Stimulated activated CD8-positive, alpha-beta memory T cell treated with anti-CD3 and anti-CD28 coated beads, Interleukin-4, amount 100 ng/mL, for 24 hours (primary cell): ENCODE data around the gene LSAMP.

Source experiments
- DNase-seq: peaks from one replicate; pipeline ENCODE4 v3.0.0-alpha.2; 2020; ENCODE audit warnings: low read depth

The LSAMP gene

DNA sequence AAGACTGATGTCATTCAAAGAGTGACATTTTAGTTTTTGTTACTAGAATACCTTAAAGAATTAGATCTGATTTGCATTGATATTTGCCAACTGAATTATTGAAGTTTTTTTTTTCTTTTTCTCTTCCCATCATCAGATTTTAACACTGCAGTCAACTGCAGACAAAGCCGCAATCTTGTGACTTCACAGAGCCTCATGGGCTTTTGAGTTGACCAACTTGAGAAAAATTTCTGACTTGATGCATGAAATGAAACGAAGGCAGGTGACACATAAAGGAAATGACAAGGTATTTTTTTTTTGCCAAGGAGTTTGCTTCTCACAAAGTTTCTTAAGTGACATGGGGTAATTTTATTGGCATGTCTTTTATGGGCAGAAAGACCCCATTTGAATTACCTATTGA is 438.3 kb downstream of the LSAMP start:
- no peak for DNase-seq

DNA sequence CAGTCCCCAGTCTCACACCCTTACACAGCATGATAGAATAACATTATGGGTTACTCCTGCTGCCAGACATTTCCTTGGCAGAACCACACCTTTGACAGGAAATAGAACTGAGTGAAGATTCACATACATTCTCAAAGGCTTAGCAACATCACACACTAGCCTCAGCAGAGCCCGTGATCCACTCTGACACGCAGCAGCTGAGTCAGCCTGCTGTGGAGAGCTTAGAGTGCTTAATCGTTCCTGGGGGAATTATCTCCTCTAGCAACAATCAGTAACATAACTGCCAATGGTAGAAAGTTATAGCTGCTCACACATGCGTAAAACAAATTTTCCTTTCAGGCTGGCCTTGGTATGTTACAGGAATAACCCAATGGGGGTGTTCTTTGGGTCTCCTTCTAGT is 439.9 kb downstream of the LSAMP start:
- DNase-seq, result no peak

DNA sequence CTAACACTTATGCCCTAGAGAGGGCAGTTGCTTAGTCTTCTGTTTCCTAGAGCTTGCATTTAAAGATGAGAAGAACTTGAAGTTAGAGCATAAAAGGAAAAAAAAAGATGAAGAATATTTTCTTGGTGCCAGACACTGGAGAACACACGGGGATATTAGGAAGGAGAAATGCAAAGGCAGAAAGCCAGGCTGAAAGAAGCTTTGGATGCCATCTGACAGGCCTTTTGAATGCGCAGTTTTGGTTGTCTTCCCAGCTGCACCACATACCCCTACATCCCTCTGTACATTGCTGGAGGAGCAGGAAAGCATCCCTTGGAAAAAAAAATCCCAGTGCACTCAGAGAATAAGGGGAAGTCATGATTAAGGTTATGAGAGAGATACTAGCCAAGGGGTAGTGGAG is 443.1 kb downstream of the LSAMP start:
- no peak for DNase-seq

DNA sequence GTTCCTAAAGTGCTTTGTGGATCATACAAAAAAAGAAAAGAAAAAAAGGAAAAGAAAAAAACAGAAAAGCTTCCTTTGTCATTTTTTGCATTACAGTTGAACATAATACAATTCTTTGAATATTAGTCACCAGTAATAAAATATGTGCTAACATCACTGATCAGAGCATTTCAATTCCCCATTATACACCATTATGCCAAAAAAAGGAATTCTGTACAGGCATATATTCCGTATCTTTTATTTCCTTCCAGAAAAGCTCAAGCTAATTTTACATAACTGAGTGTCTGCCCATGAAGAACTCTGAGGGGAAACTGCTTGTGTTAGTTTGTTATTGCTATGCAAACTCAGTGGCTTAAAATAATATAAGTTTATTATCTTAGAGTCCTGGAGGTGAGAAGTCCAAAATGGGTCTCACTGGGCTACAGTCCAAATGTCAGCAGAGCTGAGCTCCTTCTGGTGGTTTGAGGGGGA is 444.1 kb downstream of the LSAMP start:
- DNase-seq, result no peak

DNA sequence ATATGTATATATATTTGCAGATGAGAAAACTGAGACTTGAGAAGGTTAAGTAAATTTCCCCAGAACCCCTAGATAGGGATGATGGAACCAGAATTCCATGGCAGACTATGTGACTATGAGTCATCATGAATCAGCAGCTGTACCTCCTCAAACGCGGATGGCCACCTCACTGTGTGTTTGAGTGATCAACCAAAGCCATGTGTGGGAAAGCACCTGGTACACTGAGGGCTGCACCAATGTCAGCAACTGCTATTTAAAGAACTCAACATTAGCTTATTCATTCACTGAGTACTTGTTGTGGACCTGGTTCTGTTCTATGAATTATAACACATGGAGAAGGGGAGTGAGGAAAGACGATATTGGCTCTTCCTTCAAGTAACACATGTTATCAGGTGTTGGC is 445.0 kb downstream of the LSAMP start:
- DNase-seq, result no peak

DNA sequence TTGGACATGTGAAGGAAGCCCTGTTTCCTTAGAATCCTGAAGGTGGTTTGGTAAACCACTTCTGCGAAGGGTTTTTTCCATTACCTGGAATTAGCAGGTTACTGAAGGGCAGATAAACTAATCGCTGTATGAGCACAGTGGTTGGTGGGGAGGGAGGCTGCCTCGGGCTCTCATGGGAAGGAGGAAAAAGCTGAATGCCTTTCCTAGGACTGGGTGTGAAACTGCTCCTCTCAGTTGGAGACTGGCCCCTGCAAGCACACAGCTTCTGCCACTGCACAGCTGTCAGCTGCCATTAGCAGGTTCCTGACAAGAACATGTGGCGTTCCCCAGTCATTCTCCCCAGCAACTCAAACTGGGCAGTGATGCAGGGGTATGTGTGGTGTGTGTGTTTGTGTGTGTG is 445.7 kb downstream of the LSAMP start:
- DNase-seq, result no peak

DNA sequence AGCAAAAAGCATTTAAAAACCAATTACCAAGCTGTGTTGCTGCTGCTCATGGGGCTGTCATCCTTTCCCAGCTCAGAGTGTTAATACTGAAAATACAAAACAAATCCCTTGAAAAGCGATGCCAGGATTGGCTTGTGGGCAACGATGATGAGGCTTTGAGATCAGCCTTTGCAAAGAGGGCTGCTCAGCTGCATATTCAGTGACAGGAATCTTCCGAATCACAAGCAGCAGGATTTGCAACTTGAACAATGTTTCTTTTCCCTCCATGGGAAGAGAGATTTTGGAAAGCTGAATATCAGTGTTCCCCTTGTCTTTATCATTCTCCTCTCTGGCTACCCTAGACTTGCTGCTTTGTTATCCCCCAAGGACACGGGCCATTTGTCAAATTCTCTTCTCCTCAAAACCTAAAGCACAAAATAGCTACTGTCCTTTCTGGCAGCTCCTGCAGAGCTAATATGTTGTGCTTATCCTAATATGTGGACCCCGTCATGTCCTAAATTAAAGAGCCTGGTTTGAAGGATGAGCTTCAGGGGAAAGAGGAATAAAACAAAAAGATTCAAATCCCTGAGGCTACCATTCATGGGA is 446.2 kb downstream of the LSAMP start:
- no peak for DNase-seq

DNA sequence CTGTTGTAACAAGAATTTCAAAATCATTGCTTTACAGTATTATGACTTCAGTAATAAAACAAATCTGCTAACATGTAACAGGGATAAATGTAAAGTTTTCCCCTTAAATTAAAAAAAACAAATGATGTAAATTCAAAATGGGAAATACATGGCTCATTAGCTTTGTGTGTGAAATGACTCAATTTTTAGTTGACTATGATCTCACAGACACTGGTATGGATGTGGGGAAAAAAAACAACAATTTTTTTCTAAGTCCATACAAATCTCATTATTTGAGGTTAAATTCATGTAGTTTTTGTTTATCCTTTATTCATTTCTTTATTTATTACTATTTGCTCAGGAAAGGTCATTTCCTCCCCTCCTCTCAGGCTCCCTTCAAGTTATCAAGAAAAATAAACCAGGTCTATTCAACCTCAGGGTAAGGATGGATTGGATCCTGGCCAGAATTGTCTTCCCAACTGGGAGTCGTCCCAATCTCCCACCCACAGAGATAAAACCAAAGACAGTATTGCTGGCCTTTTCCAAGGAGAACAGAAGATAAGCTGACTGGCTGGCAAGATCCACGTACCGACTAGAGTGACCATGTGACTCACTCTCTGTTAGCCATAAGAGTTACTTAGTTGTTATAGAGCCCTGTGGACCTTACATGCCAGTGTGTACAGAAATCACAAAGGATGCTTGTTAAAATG is 448.7 kb downstream of the LSAMP start:
- DNase-seq, result no peak

DNA sequence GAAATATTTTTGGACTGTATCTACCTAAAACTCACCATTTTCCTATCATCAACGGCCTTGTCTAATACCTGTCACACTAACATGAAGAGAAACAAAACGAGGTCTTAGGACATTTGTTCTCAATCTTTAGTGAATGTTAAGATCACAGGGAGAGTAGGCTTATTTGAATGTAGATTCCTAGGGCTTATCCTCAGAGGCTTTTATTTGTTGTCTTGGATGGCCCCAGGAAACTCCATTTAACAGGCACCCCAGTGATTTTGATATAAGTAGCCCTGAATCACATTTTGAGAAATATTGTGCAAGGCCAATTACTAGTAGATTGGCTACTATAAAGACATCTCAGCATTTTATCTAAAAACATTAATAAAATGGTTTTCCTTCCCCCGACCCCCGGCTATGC is 454.6 kb downstream of the LSAMP start:
- DNase-seq, result no peak

DNA sequence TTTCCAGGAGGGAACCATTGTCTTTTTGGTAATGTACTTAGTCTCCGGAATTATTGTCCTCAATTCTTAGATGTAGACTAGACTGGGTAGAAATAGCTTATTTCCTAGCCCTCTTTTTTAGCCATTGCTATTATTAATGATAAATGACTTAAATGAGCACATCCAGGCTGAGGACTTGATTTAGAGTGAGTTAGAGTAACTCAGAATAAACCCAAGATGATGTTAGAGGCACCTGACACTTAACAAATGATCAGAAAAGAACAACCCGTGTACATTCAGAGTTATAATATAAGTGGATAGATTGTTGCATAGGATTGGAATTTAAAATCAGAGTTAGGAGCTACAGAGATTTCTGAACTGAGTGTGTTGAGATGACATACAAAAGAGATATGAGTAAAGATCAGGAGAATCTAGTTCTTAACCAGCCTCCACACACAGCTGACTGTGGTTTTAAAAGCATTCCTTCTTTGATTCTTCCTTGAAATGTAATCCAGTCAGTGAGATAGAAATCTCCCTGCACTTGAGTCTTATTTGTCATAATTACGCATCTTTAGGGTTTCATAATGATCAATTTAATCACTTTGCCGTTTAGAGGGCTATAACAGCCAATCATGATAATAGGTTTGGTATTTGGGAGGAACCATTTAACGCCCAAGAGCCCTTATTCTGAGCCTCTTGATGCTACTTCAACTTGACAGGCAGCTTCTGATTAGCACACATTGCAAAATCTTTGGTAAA is 455.4 kb downstream of the LSAMP start:
- no peak for DNase-seq

DNA sequence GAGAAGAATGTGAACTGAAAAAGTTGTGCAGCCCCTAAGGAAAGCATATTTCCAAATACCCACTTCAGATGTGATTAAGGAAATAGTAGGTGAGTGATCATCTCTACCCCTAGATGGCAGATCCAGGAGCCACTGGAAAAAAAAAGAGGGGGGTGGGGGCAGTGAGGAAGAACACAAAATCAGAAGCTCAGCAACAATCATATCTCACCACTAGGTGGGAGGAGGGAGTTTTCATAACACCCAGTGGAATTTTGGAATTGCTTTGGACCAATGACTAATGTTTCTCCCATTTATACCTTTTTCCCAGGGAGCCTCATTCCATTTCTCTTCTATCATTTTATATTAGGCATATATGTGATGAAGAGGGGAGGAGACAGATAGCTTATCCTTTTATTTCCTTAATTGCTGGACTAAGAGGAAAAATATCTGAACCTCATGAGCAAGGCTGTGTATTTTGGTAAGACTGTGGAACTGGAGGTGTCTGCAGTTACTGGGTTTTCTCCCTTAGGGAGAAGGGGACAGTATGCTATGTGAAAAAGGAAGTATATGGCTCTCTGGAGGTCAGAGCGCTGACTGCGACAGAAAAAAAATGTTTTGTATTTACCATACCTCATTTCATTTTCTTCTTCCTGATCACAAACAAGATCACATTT is 458.6 kb downstream of the LSAMP start:
- DNase-seq, result no peak

DNA sequence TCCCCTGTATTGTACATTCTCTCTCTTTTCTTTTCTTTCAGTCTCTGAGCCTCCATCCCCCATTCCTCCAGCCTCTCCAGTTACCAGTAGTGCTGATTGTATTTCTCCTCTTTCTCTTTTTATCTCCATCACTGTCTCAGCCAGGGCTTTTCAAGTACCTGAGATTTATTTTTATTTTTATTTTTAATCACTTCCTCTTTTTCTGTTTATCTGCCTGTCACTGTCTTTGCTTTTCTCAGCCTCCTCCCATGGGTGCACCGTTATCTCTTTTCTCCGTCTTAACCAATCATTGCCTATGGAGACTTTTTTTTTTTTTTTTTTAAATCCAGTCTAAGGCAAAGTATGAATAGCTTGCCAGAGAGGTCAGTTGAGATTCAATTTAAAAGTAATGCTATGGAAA is 462.7 kb downstream of the LSAMP start:
- DNase-seq, result no peak

DNA sequence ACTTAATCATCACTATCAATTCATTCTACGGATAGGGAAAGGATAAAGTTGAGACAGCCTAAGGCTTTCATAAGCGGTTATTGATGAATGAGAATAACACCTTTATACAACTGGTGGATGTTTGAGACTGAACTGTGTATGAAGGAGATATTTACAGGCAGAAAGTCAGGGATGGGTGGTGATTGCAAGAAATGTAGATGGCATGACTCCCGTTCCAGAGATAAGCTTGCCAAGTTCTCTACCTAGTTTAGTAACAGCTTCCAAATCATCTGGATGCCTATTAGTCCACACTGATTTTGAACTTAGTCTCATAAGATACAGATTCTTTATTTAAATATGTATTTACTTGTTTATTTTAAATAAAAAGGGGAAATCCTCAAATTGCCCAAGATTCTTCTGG is 463.2 kb downstream of the LSAMP start:
- no peak for DNase-seq

DNA sequence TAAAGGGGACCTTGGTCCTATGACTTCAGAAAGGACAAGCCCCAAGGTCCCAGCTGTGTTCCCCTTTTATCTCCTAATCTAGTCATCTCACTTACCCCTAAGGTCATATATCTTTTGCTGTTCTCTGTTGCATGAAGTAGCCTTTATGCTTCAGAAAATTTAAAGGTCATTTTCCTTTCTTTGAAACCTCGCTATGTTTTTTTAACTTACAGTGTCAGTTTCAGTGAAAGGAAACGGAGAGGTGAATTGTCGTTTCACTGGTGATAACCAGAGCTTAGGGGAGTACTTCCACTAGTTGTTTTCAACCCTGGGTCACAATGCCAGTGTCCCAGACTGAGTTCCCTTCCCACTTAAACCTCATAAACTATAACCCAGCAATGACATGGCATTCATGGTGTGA is 464.6 kb downstream of the LSAMP start:
- DNase-seq, result no peak

DNA sequence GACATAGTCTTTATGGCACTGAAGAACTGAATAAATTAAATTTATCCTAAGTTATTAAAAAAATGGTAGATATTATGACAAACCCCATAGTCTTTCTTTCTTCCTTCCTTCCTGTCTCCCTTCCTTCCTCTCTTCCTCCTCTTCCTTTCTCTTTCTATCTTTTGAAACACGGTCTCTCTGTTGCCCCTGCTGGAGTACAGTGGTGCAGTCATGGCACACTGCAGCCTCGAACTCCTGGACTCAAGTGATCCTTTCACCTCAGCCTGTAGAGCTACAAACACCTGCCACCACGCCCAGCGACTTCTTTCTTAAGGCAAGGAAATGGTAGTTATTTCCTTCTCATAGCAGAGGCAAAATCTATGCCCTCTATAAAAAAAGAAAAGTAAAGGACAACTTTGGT is 467.4 kb downstream of the LSAMP start:
- DNase-seq, result no peak

DNA sequence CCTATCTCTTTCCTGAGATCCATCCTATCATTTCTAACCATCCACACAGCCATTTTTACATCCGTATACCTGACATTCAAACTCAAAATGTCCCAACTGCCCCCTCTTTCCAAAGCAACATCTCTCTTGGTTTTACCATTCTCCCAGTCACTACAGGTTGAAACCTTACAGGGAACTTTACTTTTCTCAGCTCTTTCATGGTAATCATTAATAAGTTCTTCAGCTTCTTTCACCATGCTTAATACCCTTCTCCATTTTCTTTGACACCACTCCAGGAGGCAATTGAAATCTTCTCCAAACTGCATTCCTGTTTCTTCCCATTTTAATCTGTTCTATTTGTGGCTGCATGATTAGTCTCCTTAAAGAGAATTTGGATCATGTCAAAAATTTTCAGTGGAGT is 469.5 kb downstream of the LSAMP start:
- no peak for DNase-seq

DNA sequence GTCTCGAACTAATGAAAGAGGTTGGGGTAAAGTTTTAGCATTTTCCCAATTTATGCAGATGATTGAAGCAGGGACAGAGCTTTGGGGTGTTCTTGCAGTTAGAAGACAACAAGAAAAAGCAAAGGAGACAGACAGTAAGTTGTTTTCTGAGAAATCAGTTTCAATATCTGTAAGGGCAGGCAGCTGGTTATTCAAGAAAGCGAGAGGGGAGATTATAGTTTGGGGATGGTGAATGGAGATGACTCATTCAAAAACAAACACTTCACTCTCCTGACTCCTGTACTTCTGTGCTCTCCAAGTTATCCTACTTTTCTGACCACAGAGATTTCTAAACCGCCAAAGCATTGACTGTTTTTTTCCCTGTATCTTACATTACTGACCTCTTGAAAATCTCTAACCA is 469.9 kb downstream of the LSAMP start:
- no peak for DNase-seq

DNA sequence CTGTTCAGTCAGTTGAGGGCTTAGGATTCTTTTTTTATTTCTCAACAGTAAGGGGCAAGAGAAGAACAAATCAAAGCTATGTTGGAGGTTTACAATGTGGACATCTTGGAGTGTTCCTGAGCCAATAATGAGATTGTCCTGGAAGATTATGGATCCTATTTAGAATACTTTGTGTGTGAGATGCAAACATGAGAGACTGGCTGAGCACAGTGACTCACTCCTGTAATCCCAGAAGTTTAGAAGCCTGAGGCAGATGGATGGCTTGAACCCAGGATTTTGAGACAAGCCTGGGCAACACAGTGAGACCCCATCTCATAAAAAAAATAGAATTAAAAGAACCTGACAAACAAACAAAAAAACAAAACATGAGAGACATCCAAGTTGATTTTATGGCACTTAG is 470.3 kb downstream of the LSAMP start:
- no peak for DNase-seq

DNA sequence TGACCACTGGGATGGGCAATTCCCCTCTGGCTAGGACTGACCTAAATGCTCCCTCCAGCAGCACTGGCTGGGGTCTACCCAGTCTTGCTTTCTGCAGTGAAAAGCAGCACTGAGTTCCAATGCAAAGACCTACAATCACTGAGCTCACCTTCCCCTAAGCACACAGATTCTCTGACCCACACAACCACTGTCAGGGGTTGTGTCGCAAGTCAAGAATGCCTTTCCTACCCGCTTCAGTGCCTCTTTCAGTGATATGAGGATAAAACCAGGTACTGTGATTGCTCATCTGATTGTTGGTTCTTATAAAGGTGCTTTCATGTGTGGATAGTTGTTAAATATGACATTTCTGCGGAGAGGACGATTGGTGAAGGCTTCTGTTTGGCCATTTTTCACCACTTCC is 476.4 kb downstream of the LSAMP start:
- no peak for DNase-seq

DNA sequence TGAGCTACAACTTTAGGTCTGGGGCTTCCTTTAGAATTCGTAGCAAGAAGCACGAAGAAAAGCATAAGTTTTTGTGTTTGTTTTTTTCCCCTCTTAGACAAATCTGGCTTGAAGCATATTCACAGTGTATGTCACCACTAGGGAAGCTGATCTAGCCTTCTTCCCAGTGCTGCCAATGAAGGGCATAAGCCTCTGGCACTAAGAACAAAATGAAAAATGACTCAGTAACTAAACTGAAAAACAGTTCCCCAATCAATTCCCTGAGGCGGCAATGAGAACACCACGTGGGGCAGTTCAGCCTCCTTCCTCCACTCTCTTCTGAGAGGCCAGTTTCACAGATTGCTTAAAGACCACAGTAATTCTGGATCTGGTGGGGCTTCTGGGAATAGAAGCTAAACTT is 483.9 kb downstream of the LSAMP start:
- no peak for DNase-seq

DNA sequence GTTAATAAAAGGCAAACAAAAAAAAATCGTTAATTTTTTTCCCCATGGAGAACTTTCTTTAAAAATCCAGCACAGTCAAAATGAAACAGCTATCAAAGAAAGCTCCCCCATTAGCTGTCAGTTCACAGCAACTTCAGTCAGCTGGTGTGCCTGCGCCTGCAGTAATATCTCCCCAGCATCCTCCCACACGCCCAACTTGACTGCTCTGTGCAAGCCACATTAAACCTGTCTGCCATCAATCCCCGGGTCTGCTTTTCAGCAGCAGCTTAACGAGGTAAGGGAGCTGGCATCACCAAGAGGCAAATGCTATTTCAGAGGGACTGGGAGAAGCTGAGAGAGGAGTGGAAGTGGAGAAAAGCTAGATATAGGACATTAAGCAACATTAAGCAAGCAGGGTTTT is 484.5 kb downstream of the LSAMP start:
- DNase-seq, result no peak

DNA sequence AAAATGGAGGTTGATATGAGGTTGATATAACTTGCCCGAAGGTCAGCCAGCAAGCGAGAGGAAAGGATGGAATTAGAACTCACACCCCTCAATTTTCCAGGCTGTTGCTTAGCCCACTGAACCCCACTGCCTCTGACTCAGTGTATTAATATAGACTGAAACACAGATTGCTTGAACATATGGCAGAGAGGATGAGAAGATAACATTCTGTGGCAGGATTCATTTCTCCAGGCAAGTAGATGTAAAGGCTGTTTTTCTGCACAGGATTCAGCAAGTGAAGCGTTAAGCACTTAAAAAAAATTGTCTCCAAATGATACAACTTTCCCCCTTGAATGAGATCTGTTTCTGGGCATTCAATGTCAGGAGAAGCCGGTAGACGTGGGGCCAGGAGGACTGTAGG is 486.8 kb downstream of the LSAMP start:
- no peak for DNase-seq

DNA sequence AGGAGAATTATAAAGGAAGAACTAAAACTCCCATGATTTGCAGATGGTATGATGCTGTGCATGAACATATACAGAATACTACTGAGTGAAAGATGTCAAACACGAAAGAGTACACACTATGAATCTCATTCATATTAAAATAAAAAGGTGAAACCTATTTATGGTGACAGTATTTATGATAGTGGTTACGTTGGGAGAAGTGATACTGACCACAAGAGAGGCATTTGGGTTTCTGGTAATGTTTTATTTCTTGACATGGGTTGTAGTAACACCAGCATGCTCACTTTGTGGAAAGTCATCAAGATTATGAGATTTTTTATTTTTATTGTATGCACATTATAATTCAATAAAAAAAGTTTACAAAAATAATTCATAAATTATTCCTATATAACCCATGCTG is 498.0 kb downstream of the LSAMP start:
- DNase-seq, result no peak
